DOHH2 (cell line): ENCODE results near the gene UBE4A.

Experiments
- H3F3A ChIP-seq: fragments of 200-600 bp; sonication (generic), shearing (Covaris generic); 2 replicates; pipeline ENCODE4 v1.6.0; 2016; ENCODE audit warnings: antibody characterized with exemption, mild to moderate bottlenecking; ENCODE audit not compliant: control insufficient read depth, insufficient read depth
- H3K27ac ChIP-seq: fragments of 200-600 bp; sonication (generic); 2 replicates; pipeline ENCODE4 v1.5.1; 2014; ENCODE audit warnings: low read depth, mild to moderate bottlenecking, low read length, moderate library complexity
- H3K27me3 ChIP-seq: fragments of 200-600 bp; sonication (generic); 2 replicates; pipeline ENCODE4 v1.6.1; 2014; ENCODE audit warnings: mild to moderate bottlenecking, low read length, mixed read lengths; ENCODE audit not compliant: control insufficient read depth
- H3K36me3 ChIP-seq: fragments of 200-600 bp; sonication (generic); 2 replicates; pipeline ENCODE4 v1.6.1; 2014; ENCODE audit warnings: mild to moderate bottlenecking, low read length, moderate library complexity, mixed read lengths; ENCODE audit not compliant: control insufficient read depth
- H3K4me1 ChIP-seq: fragments of 200-600 bp; sonication (generic); 2 replicates; pipeline ENCODE4 v1.6.1; 2014; ENCODE audit warnings: mild to moderate bottlenecking, low read length, mixed read lengths; ENCODE audit not compliant: control insufficient read depth
- H3K4me2 ChIP-seq: fragments of 200-600 bp; sonication (generic); 2 replicates; pipeline ENCODE4 v1.6.0; 2014; ENCODE audit warnings: mild to moderate bottlenecking, low read length, moderate library complexity
- H3K4me3 ChIP-seq: fragments of 200-600 bp; sonication (generic); 2 replicates; pipeline ENCODE4 v1.5.1; 2014; ENCODE audit warnings: mild to moderate bottlenecking, low read length, mixed read lengths
- H3K79me2 ChIP-seq: fragments of 200-600 bp; sonication (generic); 2 replicates; pipeline ENCODE4 v1.6.1; 2014; ENCODE audit warnings: mild to moderate bottlenecking, low read length, mixed read lengths; ENCODE audit not compliant: control insufficient read depth
- H3K9me2 ChIP-seq: fragments of 200-600 bp; sonication (generic); replicated peaks from 2 replicates; pipeline ENCODE4 v1.6.1; 2014; ENCODE audit warnings: mild to moderate bottlenecking, low read length, mixed read lengths; ENCODE audit not compliant: control insufficient read depth
- H3K9me3 ChIP-seq: fragments of 200-600 bp; sonication (generic); 2 replicates; pipeline ENCODE4 v1.6.1; 2014; ENCODE audit warnings: antibody characterized with exemption, low read length, mixed read lengths; ENCODE audit not compliant: control insufficient read depth, insufficient read depth
- H4K20me1 ChIP-seq: fragments of 200-600 bp; sonication (generic); 2 replicates; pipeline ENCODE4 v1.6.0; 2014; ENCODE audit warnings: low read depth, mild to moderate bottlenecking, antibody characterized with exemption, low read length, moderate library complexity; ENCODE audit not compliant: control insufficient read depth, insufficient read depth
- CTCF ChIP-seq: fragments of 200-600 bp; sonication (generic); IDR thresholded peaks from one replicate; pipeline ENCODE4 v1.5.1; 2014; ENCODE audit warnings: antibody characterized with exemption, mild to moderate bottlenecking, low read depth, low read length; ENCODE audit not compliant: poor library complexity, severe bottlenecking
- EZH2phosphoT487 ChIP-seq: fragments of 200-600 bp; sonication (generic); IDR thresholded peaks from 2 replicates; pipeline ENCODE4 v1.6.1; 2017; ENCODE audit warnings: borderline replicate concordance, mild to moderate bottlenecking, antibody characterized with exemption, low read length, moderate library complexity, mixed read lengths

The UBE4A gene

GRCh38 chr11:118314988-118315411, 44.4 kb upstream of the UBE4A start:
- Histone ChIP-seq H3K27ac (peak overlapping the region; percentile 100), H3K9me3 (no peaks in the 10 kb centered on the region), H3K79me2 (peaks cover 6% of the 10 kb centered on the region; the same call in 1 of the 2 replicates), H3K4me1 (peaks cover 93% of the 10 kb centered on the region), H4K20me1 (no peaks in the 10 kb centered on the region), H3K9me2 (no peaks in the 10 kb centered on the region), H3K27me3 (no peaks in the 10 kb centered on the region), H3K4me3 (peak overlapping the region; percentile 84), H3K4me2 (peak overlapping the region; percentile 100), H3F3A (peaks cover 70% of the 10 kb centered on the region), H3K36me3 (peaks cover 4% of the 10 kb centered on the region; the same call in 1 of the 2 replicates)
- no peak for TF ChIP-seq EZH2phosphoT487
- no peak for TF ChIP-seq CTCF

DNA sequence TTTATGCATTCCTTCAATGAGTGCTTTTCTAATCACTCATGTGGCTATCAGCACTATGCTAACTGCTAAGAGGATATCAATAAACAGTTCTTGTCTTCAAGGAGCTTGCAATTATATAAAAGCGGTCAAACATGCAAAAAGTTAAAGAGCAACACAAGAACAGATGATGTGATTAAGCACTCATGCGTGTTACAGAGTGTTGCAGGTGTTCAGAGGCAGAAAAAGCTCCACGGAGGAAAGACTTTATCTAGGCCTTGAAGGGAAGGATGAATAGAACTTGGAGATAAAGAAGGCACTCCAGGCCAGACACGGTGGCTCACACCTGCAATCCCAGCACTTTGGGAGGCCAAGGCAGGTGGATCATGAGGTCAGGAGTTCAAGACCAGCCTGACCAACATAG, 41.3 kb upstream of the UBE4A start:
- TF ChIP-seq CTCF (no peak), EZH2phosphoT487 (no peak)

DNA sequence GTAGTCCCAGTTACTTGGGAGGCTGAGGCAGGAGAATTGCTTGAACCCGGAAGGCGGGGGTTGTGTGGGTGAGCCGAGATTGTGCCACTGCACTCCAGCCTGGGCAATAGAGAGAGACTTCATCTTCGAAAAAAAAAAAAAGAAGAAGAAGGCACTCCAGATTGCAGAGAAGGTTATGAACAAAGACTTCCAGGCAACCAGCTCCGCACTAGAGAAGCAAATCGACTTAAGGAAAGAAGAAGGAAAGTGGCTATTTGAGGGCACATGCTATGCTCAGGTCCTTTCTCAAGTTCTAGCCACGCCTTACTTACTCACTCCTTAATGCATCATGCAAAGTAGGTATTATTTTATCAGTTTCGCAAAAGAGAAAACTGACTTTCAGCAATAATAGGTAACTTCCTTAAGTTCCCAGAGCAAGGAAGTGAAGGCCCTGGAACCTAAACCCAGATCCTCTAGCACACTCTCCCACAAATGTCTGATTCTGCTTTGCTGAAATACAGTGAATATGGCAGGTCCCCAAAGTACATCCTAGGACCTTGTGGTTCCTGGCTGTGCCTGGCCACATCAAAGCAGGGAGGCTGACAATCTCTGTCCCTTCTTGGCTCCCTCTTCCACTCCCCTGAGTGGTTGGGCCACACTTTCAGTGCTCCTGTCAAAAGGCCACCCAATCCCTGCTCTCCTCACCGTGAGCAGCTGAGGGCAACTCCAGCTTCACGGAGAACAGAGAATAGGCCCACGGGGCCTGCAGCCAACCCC, 40.6 kb upstream of the UBE4A start:
- Histone ChIP-seq H3K9me3 (no peaks in the 10 kb centered on the region), H3K27me3 (no peaks in the 10 kb centered on the region), H3K79me2 (peaks cover 6% of the 10 kb centered on the region; the same call in 1 of the 2 replicates), H3K4me2 (peak overlapping the region; percentile 61), H3K36me3 (peaks cover 4% of the 10 kb centered on the region; the same call in 1 of the 2 replicates), H3F3A (peaks cover 67% of the 10 kb centered on the region), H3K4me1 (peaks cover 89% of the 10 kb centered on the region), H4K20me1 (no peaks in the 10 kb centered on the region), H3K9me2 (no peaks in the 10 kb centered on the region), H3K27ac (peak overlapping the region; percentile 100), H3K4me3 (peak overlapping the region; percentile 45)
- TF ChIP-seq CTCF (no peak), EZH2phosphoT487 (no peak)

More for the DNA sequence above, 41.3 kb upstream of the UBE4A start:
- Histone ChIP-seq H3K4me1 (peaks cover 95% of the 10 kb centered on the region), H3K9me2 (no peaks in the 10 kb centered on the region), H3K27me3 (no peaks in the 10 kb centered on the region), H3K36me3 (peaks cover 4% of the 10 kb centered on the region; the same call in 1 of the 2 replicates), H4K20me1 (no peaks in the 10 kb centered on the region), H3K9me3 (no peaks in the 10 kb centered on the region), H3F3A (peaks cover 69% of the 10 kb centered on the region), H3K4me2 (peak overlapping the region; percentile 61), H3K4me3 (peak overlapping the region; percentile 45), H3K27ac (peak overlapping the region; percentile 100), H3K79me2 (peaks cover 6% of the 10 kb centered on the region; the same call in 1 of the 2 replicates)
